Activated gamma-delta T cell treated with anti-CD3 and anti-CD28 coated beads, Interleukin-2, amount 50 U/mL, for 16 hours (primary cell): Measurements from ENCODE around the gene IL2RA.
"Not testable (repeated sequence)": the region's sequence is repeated elsewhere in the genome, so short reads cannot be mapped to it uniquely, and the experiment has no call there.

ENCODE experiments used
- DNase-seq: peaks from one replicate; pipeline ENCODE4 v3.0.0-alpha.2; 2020; ENCODE audit warnings: low read depth

The IL2RA gene

DNA sequence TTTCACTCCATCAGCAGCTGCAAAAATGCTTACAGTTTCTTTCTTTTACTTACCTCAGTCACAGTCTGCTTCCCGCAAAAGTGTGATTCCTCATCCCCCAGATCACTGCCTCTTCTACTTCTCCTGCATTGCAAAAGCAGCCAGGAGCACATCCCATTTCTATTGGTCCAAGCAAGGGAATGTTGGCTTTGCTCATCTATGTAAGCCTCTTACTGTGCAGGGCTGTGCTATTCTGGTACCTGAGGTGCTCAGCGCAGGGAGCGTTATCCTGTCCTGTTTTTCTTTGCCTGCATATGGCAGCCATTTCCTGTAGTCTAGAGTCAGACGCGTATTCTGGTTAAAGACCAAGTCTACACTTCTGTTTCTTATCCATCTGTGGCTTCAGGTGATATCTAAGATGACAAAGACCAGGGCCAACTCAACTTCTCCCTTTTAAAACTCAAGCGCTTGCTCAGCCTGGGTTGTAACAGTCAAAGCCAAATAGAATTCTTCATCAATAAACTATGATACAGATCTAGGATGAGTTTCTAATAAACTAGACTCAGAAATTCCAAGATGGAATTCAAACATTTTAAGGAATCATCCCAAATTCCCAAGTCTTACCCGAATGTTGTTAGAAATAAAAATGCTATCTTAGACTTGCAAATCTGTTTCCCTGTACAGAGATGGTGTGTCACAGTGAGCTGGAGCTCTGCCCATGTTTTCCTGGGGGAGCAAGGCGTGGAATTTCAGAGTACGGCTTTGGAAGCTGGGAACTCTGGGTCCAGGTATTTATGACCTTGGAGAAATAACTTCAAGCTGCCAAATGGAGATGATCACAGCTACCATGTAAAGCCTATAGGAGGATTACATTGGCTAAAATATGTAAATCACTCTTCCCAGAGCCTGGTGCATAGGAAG, 20.6 kb upstream of the IL2RA start:
- no peak for DNase-seq

DNA sequence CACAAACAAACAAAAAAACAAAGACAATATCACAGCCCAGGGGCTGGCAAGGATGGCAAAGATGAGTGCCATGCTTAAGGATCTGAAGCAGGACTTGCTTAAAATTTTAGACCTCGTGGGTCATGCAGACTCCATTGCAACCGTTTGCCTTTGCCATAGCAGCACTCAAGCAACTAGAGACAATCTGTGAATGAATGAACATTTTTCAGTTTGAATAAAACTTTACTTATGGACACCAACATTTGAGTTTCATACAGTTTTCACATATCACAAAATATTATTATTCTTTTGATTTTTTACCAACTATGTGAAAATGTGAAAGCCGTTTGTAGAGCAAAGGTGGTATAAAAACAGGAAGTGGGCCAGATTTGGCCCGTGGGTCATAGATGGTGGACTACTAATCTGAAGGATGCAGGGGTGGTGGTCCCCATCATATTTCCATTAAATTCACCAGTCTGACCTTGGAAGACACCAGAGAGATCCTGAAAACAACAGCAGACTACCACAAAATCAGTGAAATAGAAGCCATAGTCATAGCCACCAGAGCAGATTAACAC, 18.3 kb upstream of the IL2RA start:
- DNase-seq = no peak

DNA sequence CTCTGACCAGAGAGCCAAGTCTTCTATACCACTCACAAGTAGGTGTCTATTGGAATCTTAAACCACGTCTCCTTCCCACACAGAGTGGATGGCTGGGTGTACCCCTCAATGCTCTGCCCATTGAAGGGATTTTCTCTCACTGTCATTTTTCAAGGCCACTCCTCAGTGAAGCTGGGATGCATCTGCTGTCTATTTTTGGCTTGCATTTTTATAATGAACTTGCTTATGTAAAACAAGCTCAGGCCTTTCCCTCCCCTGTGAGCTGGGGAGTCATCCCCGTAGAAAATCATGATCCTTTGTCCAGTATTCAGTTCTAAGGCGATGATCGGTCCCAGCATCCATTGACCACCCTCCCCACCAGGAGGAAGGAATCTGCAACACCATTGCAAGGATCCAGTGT, 16.9 kb upstream of the IL2RA start:
- DNase-seq = no peak

DNA sequence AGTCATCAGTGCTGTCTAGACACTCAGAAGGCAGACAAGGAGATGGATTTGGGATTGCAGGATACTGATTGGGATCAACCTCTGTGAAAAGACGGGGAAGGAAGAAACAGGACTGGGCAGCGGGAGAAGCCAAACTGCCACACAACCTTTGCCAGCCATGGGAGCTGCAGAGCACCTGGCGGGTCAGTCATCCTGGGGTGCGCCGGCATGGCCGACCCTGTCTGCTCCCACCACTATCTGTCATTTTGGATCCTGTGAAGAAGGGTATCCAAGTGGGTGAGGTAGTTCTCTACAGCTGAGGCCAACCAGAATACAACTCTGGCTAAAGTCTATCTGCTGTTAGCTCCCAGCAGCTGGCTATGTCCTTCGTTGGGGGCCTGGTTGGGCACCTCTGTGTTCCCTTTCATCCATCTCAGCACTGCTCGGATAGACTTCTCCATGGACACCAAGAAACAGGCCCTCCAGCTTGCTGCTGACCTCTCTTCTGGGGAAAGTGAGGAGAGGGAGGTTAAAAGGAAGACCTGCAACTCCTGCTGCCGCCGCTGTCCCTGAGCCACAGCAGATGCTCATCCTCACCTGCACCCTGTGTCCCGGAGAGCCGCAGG, 15.0 kb upstream of the IL2RA start:
- no peak for DNase-seq

DNA sequence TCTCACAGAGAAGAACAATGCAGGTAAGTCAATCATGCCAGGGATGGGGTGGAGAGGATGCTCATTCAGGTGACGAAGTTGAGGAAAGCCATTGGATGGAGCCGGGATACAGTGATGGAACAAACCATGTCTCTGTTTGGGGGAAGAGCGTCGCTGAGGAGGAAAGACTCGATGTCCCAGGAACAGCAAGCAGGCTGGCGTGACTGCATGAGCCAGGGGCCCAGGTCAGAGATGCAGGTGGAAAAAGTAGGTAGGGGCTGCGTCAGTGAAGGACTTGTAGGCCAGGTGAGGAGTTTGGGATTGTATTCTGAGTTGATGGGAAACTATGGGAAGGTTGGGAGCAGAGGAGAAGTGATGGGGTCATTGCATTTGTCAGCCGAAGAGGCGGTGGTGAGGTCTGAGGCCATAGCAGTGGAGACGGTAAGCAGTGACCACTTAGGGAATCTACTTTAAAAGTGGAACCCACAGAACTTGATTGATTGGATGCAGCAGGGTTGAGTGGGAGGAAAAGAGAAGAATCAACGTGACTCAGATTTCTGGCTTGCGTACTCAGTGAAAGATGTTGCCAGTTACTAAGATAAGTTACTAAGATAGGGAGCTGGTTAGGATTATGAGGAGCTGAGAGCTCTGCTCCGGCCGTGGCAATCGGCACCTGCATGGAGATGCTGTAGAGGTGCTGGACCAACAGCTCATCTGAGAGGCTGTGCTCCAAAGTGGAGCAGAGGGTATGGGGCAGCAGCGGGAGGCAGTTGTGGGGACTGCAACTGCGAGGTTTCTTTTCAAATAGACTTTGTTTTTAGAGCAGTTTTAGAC, 12.5 kb upstream of the IL2RA start:
- DNase-seq = no peak

DNA sequence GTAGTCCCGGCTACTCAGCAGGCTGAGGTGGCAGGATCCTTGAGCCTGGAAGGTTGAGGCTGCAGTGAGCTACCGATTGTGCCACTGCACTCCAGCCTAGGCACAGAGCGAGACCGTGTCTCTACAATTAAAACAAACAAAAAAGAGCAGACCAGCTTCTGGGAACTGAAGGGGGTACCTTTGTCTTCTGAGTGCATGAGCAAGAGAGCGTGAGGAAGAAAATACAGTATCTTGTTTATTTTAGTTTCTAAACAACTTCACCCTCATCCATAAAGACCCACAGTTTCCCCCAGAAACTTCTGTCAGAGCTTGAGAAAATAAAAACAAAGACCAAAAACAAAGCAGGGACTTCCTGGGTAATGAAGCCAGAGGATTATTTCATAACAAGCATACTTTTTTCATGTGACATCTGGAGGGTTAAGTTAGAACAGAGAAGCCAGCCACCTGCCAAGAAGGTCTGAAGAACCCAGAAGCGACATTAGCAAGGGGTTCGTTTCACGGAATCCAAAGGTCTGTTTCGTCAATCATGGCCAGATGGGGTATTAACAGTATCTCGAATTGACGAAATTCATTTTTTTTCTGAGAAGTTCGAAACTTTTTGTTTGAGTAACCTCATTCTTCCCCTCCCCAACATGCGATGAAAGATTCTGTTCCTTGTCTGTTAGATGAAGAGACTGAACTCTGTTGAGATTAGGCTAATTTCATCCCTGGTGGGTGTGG, 10.2 kb upstream of the IL2RA start:
- DNase-seq = no peak

DNA sequence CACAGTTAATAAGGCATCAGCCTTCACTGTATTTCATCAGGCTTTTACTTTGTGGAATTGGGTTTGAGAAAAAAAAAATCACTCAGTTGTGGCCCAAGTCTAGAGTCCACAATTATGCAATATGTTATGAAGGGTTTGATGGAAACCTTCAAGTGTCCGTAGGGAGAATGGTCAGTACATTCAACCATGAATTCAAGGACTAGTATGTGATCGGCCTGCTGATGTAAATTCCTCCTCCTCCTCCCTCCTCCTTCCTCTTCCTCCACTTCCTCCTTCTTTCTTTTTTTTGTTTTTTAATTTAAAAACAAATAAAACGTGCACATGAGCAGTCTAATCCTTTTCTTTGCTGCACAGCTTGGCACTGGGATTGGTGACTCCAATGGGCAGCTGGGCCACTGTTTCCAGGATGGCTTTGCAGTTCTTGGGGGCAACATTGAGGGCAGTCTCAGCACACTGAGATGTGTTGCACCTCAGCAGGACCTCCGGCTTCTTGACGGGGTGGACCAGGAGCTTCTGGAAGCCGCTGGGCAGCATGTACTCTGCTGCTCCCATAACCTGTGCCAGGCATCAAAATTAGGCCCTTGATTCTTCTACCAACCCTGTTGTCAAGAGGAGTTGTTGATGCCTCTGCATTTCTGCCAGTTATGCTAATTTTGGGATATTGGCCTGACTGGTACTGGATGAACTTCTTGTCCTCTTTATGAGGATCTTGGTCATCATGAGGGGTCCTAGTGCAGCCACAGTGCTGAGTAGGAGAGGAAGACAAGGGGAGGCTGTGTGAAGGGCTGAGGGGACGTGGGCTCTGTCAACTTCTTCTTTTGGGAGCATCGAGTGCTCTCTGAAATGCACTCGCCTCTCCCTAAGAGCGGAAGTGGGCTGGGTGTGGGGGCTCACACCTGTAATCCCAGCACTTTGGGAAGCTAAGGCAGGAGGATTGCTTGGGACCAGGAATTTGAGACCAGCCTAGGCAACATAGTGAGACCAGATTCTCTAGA, 9.3 kb upstream of the IL2RA start:
- no peak for DNase-seq

DNA sequence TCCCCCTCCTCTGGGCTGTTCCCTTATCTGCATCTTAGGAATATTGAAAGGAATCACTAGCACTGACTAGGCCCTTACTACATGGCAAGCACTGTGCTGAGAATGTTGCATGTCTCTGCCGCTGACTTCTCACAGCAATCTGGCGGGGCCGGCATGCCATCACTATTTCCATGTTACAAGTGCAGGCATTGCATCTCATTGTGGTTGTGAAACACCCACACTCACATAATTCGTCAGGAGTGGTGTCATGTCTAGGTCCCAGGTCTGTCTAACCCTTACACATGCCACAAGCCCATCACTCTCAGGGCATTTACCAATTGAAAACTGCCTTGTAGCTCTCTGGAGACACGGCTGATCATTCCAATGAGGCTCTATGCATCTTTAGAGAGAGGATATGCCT, 8.5 kb upstream of the IL2RA start:
- no peak for DNase-seq

DNA sequence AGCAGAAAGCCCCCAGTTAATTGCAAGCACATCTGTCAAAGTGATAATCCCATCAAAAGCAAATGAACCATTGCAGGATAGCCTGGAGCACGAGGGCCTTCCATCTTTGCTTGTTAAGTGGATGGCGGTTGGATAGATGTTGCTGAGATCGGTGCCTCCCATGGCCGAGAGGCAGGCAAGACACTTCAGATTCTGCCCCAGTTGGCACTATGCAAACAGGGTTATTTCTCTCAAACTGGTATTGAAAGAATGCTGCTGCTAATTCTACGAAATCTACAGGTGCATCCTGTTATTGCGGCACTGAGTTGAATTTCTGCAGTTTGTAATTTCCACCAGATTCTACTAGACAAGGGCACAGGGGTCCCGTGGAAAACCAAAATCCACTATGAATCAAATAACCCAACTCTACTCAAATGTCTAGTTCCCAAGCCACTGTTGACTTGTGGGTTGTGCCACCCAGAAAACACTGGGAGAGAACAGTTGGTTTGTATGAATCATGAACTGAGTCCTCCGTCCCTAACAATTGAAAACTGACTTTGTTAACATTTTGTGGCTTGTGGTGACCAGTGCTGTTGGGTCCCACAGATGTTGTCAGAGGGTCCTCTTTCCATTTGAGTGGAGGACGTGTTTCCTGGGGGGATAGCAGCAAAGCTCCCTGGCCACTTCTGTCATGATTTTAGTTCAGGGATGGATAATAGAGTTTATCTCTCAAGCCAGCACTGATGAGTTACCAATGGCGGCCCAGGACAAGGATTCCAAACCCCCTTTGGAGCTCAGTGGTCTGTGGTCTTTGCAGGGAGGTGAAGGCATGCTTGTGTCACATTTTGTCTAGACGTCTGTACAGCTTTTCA, 7.1 kb upstream of the IL2RA start:
- DNase-seq = no peak

DNA sequence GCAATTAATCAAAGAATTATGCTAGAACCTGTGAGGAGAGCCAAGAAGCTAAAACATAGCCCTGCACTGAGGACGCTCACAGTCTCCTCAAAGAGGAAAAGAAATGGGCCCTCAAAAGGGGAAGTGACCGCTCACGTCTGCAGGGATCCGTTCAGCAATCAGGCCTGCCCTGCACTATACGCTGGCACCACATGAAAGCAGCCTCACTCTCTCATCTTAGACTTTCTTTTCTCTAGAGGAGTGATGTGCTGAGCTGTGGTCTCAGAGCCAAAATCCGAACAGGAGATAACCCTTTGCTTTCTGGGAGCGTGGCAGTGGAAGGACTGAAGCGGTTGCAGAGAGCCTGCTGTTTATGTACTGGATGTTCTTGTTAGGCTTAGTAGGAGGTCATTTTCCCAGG, 6.3 kb upstream of the IL2RA start:
- DNase-seq = no peak

DNA sequence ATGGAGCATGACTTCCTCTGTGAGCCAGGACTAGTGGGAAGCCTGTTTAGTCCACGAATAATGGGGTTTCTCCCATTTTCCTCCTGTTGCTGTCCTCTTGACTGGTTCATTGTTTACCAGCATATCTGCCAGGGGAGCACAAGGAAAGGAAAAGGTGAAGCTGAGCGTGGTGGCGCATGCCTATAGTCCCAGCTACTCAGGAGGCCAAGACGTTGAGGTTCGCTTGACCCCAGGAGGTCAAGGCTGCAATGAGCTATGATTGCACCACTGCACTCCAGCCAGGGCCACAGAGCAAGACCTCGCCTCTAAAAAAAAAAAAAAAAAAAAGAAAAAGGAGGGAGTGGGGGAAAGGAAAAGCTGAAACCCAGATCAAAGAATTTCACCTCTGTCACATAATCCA, 5.8 kb upstream of the IL2RA start:
- DNase-seq = no peak

DNA sequence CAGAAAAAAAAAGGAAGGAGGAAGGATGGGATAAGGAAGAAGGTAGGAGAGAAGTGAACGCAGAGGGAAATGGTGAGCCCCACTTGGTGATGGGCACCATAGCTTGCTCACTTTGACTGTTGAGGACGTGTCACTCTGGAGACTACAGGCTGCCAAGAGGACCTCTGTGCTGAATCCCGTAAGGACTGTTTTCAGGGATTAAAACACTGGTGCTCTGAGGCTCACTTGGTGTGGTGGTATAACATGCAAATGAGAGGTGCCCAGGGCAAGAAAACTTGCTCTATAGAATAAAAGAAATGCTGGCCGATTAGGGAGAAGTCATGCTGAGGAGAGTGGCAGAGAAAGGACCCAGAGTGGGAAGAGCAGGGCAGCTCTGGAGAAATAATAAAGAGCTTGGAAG, 5.3 kb upstream of the IL2RA start:
- no peak for DNase-seq

DNA sequence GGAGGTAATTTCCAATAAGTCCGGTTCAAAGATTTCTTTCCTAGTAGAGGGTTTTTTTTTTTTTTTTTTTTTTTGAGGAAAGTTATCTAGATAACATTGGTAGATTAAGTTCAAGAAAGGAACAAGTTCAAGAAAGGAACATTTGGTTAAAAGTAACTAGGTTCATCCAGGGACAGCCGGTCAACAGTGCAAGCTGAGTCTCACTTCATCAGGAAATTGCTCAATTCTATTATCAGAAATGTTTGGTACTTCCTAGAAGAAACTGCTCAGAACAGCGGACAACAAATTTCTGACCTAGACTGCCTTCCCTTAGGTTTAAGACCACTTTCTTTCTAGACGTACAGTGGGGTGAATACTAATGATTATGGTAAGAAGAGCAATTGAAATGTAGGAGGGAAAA, 3.7 kb upstream of the IL2RA start:
- no peak for DNase-seq

DNA sequence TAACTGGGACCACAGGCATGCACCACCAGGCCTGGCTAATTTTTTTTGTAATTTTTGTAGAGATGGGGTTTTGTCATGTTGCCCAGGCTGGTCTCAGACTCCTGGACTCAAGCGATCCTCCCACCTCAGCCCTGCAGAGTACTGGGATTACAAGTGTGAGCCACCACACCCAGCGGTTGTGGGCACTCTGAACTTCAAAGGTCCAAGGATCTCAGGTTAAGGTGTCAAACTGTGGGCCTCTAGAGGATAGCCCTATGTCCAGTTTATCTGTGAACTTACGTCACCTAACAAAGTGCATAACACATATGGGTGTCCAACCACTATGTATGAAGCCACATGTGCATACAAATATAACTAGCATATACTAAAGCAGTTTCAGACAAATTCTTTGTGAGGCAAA, 3.2 kb upstream of the IL2RA start:
- DNase-seq = no peak

DNA sequence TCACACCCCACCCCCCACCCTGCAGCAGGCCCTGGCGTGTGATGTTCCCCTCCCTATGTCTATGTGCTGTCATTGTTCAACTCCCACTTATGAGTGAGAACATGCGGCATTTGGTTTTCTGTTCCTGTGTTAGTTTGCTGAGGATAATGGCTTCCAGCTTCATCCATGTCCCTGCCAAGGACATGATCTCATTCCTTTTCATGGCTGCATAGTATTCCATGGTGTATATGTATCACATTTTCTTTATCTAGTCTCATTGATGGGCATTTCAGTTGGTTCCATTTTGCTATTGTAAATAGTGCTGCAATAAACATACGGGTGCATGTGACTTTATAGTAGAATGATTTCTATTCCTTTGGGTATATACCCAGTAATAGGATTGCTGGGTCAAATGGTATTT, 2.6 kb upstream of the IL2RA start:
- not testable (repeated sequence) for DNase-seq

DNA sequence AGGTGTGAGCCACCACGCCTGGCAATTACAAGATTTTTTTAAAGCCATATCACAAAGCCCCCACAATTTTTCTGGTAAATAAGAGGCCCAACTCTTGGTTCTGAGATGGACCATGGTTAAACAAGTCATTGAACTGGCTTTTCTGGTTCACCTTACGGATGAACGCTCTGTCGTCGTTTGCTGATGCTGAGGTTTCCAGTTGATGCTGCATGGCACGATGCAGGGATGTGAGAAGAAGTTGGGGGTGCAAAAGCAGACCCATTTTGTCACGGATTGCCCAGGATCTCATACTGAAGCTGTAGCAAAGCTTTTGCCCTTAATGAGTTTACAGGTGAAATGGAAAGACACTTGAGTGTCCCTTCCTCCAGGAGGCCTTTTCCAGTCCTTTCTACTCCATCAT, 2.0 kb upstream of the IL2RA start:
- no peak for DNase-seq

DNA sequence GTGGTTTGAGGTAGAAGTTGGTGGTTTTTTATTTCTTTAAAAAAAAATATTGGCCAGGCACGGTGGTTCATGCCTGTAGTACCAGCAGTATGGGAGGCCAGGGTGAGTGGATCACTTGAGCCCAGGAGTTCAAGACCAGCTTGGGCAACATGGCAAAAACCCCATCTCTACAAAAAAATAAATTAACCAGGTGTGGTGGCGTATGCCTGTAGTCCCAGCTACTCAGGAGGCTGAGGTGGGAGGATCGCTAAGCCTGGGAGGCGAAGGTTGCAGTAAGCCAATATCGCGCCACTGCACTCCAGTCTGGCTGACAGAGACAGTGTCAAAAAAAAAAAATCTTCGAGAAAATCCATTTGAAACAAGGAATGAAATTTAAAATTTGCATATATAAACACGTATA, 1.1 kb downstream of the IL2RA start:
- DNase-seq = no peak

DNA sequence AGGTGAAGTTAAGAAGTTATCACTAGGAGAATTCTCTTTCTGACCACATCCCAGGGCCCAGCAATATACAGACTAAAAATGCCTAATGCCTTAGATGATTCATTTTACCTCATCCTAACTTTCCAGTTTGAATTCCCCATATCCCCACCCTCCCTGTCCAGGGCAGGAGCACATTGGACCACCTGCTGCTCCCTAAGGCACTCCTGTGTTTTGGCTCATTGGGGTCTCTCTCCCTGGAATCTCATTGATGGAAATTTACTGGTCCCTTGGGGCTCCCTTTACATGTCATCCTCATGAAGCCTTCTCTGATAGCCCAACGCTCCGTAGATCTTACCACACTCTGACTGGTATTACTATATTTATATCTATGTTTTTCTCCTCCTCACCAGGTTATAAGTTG, 2.7 kb downstream of the IL2RA start:
- DNase-seq = no peak

DNA sequence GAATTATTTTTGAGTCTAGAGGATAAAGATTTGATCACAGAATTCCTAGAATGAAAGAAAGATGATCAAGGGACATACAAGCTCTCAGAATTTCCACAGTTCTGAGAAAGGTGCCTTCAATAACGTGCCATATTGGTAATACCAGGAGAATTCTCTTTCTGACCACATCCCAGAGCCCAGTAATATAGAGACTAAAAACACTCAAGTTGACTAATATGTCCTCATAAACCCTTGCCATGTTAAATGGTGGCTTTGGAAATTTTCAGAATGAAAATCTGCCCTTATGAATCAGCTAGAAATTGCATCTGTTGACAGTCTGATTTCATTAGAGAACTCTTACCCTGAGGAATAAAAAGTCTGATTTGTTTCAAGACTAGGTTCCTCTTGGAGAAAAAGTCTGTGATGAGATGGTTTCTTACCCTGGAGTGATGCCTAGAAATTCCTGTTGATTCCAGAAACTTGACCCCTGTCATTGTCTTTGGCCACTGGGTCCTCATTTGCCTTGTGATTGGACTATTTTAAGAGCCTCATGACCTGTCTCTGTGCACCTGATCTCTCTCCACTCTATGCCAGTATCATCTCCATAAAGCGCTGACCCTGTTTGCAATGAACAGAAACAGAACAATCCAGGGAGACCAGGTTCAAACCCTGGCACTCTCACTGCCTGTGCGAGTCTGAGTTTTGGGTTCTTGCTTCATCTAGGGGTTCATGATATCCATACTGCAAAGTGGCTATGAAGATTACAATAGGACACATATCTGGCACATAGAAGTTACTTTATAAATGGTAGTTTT, 3.3 kb downstream of the IL2RA start:
- no peak for DNase-seq
